Natural killer cell (primary cell): ENCODE measurements around the gene IFT43. TPM values are rescaled to one million over a fixed set of nuclear protein-coding genes. Genes with fewer than 3 reads are reported as not detected.
"Not testable (repeated sequence)": the region's sequence is repeated elsewhere in the genome, so short reads cannot be mapped to it uniquely, and the experiment has no call there.

Source experiments
- ATAC-seq, 3 donors: fragments of 150-1000 bp in 2 of 3; fragments of 200-7000 bp in 1 of 3; cut with Tn5 transposase; 1 replicate in 1 of 3; 2 replicates in 2 of 3; pipeline ENCODE4 v1.10.0; 2021; ENCODE audit warnings: mild to moderate bottlenecking in 2 of 3, moderate library complexity in 2 of 3
- DNase-seq, 2 donors: peaks; one replicate each; pipeline versions ENCODE4 v3.0.0 to v3.0.0-alpha.2; 2013 to 2021; ENCODE audit warnings: mixed read lengths in 1 of 2
- H3K27ac ChIP-seq: one replicate; pipeline ENCODE4 v1.5.1; 2013; ENCODE audit warnings: mild to moderate bottlenecking, low read length
- H3K27me3 ChIP-seq: one replicate; pipeline ENCODE4 v1.6.1; 2013; ENCODE audit warnings: low read length; ENCODE audit not compliant: control insufficient read depth, insufficient read depth
- H3K36me3 ChIP-seq: one replicate; pipeline ENCODE4 v1.6.1; 2013; ENCODE audit warnings: low read length; ENCODE audit not compliant: control insufficient read depth, insufficient read depth
- H3K4me1 ChIP-seq: one replicate; pipeline ENCODE4 v1.6.1; 2013; ENCODE audit warnings: low read length; ENCODE audit not compliant: control insufficient read depth, insufficient read depth
- H3K4me3 ChIP-seq: one replicate; pipeline ENCODE4 v1.5.1; 2013; ENCODE audit warnings: low read length
- H3K9me3 ChIP-seq: one replicate; pipeline ENCODE4 v1.6.1; 2013; ENCODE audit warnings: low read length; ENCODE audit not compliant: control insufficient read depth, insufficient read depth
- H3K27ac Mint-ChIP-seq, 2 donors: one replicate each; pipeline ENCODE4 v1.8.0; 2022; ENCODE audit warnings: mild to moderate bottlenecking in 2 of 2, mixed read lengths in 2 of 2, moderate library complexity in 1 of 2
- H3K27me3 Mint-ChIP-seq, 2 donors: one replicate each; pipeline ENCODE4 v1.8.0; 2022; ENCODE audit warnings: low read depth in 2 of 2, mixed read lengths in 2 of 2
- H3K36me3 Mint-ChIP-seq: one replicate; pipeline ENCODE4 v1.8.0; 2022; ENCODE audit warnings: mixed read lengths
- H3K4me1 Mint-ChIP-seq, 2 donors: one replicate each; pipeline ENCODE4 v1.8.0; 2022; ENCODE audit warnings: mixed read lengths in 2 of 2
- H3K4me3 Mint-ChIP-seq: one replicate; pipeline ENCODE4 v1.8.0; 2022; ENCODE audit warnings: mild to moderate bottlenecking, moderate library complexity, mixed read lengths
- H3K9me3 Mint-ChIP-seq, 2 donors: one replicate each; pipeline ENCODE4 v1.8.0; 2022; ENCODE audit warnings: mixed read lengths in 2 of 2
- WGBS: methylation state at CpG from one replicate; pipeline ENCODE4 v1.1.7; 2013; ENCODE audit warnings: missing lambda C conversion rate; ENCODE audit not compliant: insufficient coverage; 5-methylcytosine and 5-hydroxymethylcytosine counted together
- intact Hi-C: fragments of 100-400 bp; cut with micrococcal nuclease; formaldehyde crosslinking; loops from one replicate; pipeline ENCODE4 v1.14.2; 2022
- total RNA-seq, 4 donors: library from RNA; stranded (reverse); fragments of 120-200 nt in 1 of 4; gene quantifications; one replicate each; pipeline versions ENCODE4 v1.2.3 to v1.2.4, GENCODE V29; 2013 to 2022
- TF ChIP-seq, protein P1 (sequence below): fragments of 200-600 bp; IDR thresholded peaks from one replicate; pipeline ENCODE4 v1.8.0; 2022; ENCODE audit warnings: antibody characterized with exemption

IFT43 gene
- total RNA-seq, 3 donors from 2014 or later (not counting 1 experiment from before 2014, with no cell fraction given) = 19.0 to 20.8 (median 20.7) TPM

DNA sequence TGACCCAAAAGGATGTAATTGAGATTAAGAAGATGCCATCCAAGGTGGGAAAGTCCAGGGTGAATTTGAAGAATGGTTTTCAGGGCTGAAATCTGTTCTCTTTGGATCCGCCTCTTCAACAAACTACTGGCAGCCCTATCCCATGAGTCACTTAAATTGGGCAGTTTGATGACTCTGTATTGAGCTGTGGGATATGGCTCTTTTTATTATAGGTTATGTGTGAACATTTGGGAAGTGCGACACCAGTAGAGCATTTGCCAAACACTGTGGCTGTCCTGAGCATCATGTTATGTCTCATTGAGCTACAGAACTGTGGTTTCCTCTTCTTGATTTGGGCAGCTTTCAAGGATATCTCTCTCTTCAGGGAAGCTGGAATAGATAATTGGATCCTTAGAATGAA, 22.3 kb downstream of the IFT43 start:
- Mint-ChIP-seq H3K4me3 (no peak overlapping the region), H3K27ac (no peak overlapping the region), H3K36me3 (peaks cover 25% of the 10 kb centered on the region), H3K9me3 (peaks cover 0 to 3% of the 10 kb centered on the region in 2 donors), H3K4me1 (no peaks in the 10 kb centered on the region), H3K27me3 (no peaks in the 10 kb centered on the region)
- intact Hi-C loops = no loop called here
- Histone ChIP-seq H3K4me3 (no peak overlapping the region), H3K9me3 (no peaks in the 10 kb centered on the region), H3K27ac (no peak overlapping the region), H3K4me1 (no peaks in the 10 kb centered on the region), H3K27me3 (no peaks in the 10 kb centered on the region), H3K36me3 (peaks cover 9% of the 10 kb centered on the region)
- ATAC-seq = no peak
- 100% methylated on average over 2 of the region's 2 CpGs for WGBS
- DNase-seq = no peak
- TF ChIP-seq, protein P1, sequence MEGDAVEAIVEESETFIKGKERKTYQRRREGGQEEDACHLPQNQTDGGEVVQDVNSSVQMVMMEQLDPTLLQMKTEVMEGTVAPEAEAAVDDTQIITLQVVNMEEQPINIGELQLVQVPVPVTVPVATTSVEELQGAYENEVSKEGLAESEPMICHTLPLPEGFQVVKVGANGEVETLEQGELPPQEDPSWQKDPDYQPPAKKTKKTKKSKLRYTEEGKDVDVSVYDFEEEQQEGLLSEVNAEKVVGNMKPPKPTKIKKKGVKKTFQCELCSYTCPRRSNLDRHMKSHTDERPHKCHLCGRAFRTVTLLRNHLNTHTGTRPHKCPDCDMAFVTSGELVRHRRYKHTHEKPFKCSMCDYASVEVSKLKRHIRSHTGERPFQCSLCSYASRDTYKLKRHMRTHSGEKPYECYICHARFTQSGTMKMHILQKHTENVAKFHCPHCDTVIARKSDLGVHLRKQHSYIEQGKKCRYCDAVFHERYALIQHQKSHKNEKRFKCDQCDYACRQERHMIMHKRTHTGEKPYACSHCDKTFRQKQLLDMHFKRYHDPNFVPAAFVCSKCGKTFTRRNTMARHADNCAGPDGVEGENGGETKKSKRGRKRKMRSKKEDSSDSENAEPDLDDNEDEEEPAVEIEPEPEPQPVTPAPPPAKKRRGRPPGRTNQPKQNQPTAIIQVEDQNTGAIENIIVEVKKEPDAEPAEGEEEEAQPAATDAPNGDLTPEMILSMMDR = no peak

DNA sequence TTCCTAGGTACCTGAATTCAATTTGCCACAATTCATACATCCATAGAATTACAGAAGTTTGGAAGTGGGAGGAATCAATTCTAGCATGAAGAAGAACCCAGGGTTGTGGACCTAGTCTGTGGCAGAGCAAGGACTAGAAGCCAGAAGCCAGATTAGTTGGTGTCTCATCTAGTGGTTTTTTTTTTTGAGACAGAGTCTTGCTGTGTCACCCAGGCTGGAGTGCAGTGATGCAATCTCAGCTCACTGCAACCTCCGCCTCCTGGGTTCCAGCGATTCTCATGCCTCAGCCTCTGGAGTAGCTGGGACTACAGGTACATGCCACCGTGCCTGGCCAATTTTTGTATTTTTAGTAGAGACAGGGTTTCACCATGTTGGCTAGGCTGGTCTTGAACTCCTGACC, 24.1 kb downstream of the IFT43 start:
- H3K9me3 Mint-ChIP-seq = not testable (repeated sequence)
- peaks cover 23% of the 10 kb centered on the region for H3K36me3 Mint-ChIP-seq

DNA sequence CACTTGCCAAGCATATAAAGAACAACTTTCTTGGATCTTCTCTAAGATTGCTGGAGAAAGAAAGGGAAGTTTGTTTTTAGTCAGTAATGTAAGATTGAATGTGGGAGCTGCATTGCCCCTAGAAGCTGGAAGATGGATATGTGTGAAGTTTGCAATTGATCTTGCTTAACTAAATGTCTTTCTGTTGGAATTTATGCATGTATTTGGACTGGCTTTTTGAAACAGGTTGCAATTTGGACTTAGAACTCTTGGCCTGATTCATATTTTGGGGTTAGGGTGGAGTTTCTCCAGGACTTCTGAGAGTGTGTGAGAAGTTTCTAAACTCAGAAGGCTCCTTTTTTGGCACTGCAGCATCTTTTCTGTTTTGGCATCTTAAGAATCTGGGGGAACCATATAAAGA, 26.4 kb downstream of the IFT43 start:
- Histone ChIP-seq H3K9me3 (no peaks in the 10 kb centered on the region), H3K4me1 (no peaks in the 10 kb centered on the region), H3K4me3 (no peak overlapping the region), H3K27ac (no peak overlapping the region), H3K27me3 (no peaks in the 10 kb centered on the region), H3K36me3 (no peaks in the 10 kb centered on the region)
- Mint-ChIP-seq H3K36me3 (peaks cover 18% of the 10 kb centered on the region), H3K9me3 (no peaks in the 10 kb centered on the region), H3K27ac (no peak overlapping the region), H3K27me3 (no peaks in the 10 kb centered on the region), H3K4me1 (no peaks in the 10 kb centered on the region), H3K4me3 (no peak overlapping the region)
- DNase-seq = no peak
- TF ChIP-seq, protein P1 = no peak
- intact Hi-C loops = no loop called here
- no peak for ATAC-seq

More for the DNA sequence above, 24.1 kb downstream of the IFT43 start:
- H3K4me1 ChIP-seq, H3K4me3 Mint-ChIP-seq, DNase-seq, H3K4me1 Mint-ChIP-seq, H3K9me3 ChIP-seq, H3K27ac ChIP-seq, ATAC-seq, H3K27me3 Mint-ChIP-seq, H3K4me3 ChIP-seq, H3K36me3 ChIP-seq, H3K27ac Mint-ChIP-seq, H3K27me3 ChIP-seq, intact Hi-C loops: not testable (repeated sequence)
- WGBS = 87% methylated on average over 3 of the region's 3 CpGs

DNA sequence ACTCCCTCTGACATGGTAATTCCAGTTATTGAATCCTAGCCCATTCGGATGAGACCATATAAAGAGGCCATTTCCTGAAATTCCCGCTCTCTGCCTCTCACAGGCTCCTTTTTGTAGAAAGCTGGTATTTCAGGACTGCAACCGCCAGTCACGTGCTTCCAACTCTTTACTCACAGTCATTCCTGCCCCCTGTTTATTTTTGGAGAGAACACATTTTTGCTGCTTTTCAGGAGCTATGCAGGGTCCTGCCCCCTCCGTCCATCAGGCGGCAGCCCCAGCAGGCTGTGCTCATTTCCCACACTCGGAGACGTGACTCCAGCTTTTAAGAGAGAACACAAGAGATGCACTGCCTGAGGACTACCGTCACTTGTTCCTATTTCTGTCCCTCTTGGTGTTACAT, 26.8 kb downstream of the IFT43 start:
- ATAC-seq (no peak), DNase-seq (no peak)
- no peak overlapping the region for H3K4me3 ChIP-seq
- WGBS = 95% methylated on average over 9 of the region's 9 CpGs
- no peaks in the 10 kb centered on the region for H3K9me3 ChIP-seq
- no peaks in the 10 kb centered on the region for H3K4me1 ChIP-seq
- TF ChIP-seq, protein P1 = no peak
- intact Hi-C loops = no loop called here
- H3K27ac Mint-ChIP-seq = no peak overlapping the region
- no peaks in the 10 kb centered on the region for H3K27me3 Mint-ChIP-seq
- H3K27me3 ChIP-seq = no peaks in the 10 kb centered on the region
- H3K36me3 ChIP-seq = no peaks in the 10 kb centered on the region
- no peak overlapping the region for H3K4me3 Mint-ChIP-seq
- H3K36me3 Mint-ChIP-seq = peaks cover 22% of the 10 kb centered on the region
- no peak overlapping the region for H3K27ac ChIP-seq
- no peaks in the 10 kb centered on the region for H3K9me3 Mint-ChIP-seq
- no peaks in the 10 kb centered on the region for H3K4me1 Mint-ChIP-seq
